ENCODE measurements around the gene ARID1B. TPM values are rescaled to one million over a fixed set of nuclear protein-coding genes. Genes with fewer than 3 reads are reported as not detected.

The ARID1B gene
- total RNA-seq, 1 experiment from 2014 or later: 91.7 TPM

GRCh38 chr6:156741287-156742073 lies 35.7 kb upstream of the ARID1B start:
- no peaks in the 10 kb centered on the region for H3K27me3 ChIP-seq (ENCODE audit: control insufficient read depth, insufficient read depth, low read length)
- ChIA-PET POLR2A (no interaction called here), CTCF (no interaction called here)
- DNase-seq (ENCODE audit: low read depth, low spot score) (no peak), ATAC-seq (no peak)
- H3K4me1 ChIP-seq (ENCODE audit: control insufficient read depth, insufficient read depth, low read length): no peaks in the 10 kb centered on the region
- H3K9me3 ChIP-seq (ENCODE audit: control insufficient read depth, insufficient read depth, low read depth, low read length): no peaks in the 10 kb centered on the region
- in situ Hi-C loops (cut with HindIII; ENCODE audit: low pct_unique_long_range_greater_than_20kb, low sequenced_read_pairs): no loop called here
- BruUV-seq (replicated peaks): no TSS peak
- intact Hi-C loops (cut with micrococcal nuclease; ENCODE audit: unreplicated experiment): no loop called here
- H3K36me3 ChIP-seq (ENCODE audit: control insufficient read depth, insufficient read depth, low read length): no peaks in the 10 kb centered on the region
- no peak overlapping the region for H3K4me3 ChIP-seq (ENCODE audit: low read depth in 2 of 2, low read length in 2 of 2)
- H3K27ac ChIP-seq (ENCODE audit: low read length): no peak overlapping the region
- no peak for TF ChIP-seq CTCF (IDR thresholded peaks at IDR 0.05)
- no peak for TF ChIP-seq SIN3A (IDR thresholded peaks at IDR 0.05; ENCODE audit: borderline replicate concordance, insufficient read depth, low read depth, low read length)
- no peak for TF ChIP-seq TCF7L2 (IDR thresholded peaks at IDR 0.05; ENCODE audit: low read depth, low read length)
- no peak for TF ChIP-seq REST (IDR thresholded peaks at IDR 0.05; ENCODE audit: insufficient read depth in 1 of 2, low read depth in 2 of 2, low read length in 1 of 2)
- no peak for TF ChIP-seq POLR2AphosphoS5 (IDR thresholded peaks at IDR 0.05; ENCODE audit: low read depth, low read length)

- no peak for DNase-seq (ENCODE audit: low read depth, low spot score)
These were observed 29.5 kb upstream of the ARID1B start for GRCh38 chr6:156747715-156748114.

More at GRCh38 chr6:156747715-156748114, 29.5 kb upstream of the ARID1B start:
- H3K27ac ChIP-seq (ENCODE audit: low read length): no peak overlapping the region
- no peak for TF ChIP-seq REST (IDR thresholded peaks at IDR 0.05; ENCODE audit: insufficient read depth in 1 of 2, low read depth in 2 of 2, low read length in 1 of 2)
- no TSS peak for BruUV-seq (replicated peaks)
- no peak for ATAC-seq
- ChIA-PET POLR2A (no interaction called here), CTCF (no interaction called here)
- H3K9me3 ChIP-seq (ENCODE audit: control insufficient read depth, insufficient read depth, low read depth, low read length): no peaks in the 10 kb centered on the region
- intact Hi-C loops (cut with micrococcal nuclease; ENCODE audit: unreplicated experiment): no loop called here
- no peak overlapping the region for H3K4me3 ChIP-seq (ENCODE audit: low read depth in 2 of 2, low read length in 2 of 2)
- no peaks in the 10 kb centered on the region for H3K27me3 ChIP-seq (ENCODE audit: control insufficient read depth, insufficient read depth, low read length)
- no peaks in the 10 kb centered on the region for H3K36me3 ChIP-seq (ENCODE audit: control insufficient read depth, insufficient read depth, low read length)
- in situ Hi-C loops (cut with HindIII; ENCODE audit: low pct_unique_long_range_greater_than_20kb, low sequenced_read_pairs): no loop called here
- H3K4me1 ChIP-seq (ENCODE audit: control insufficient read depth, insufficient read depth, low read length): peaks cover 7% of the 10 kb centered on the region
